H1 (cell line): ENCODE measurements around the gene ITPR3.

Experiments used
- CHD2 ChIP-seq: IDR thresholded peaks from 2 replicates; pipeline ENCODE4 v1.6.1; 2012; ENCODE audit warnings: low read length, improper control_type of control experiment
- CTCF ChIP-seq, 3 experiments: IDR thresholded peaks; 1 replicate in 2 of 3; 2 replicates in 1 of 3; pipeline versions ENCODE4 v1.5.1 to v1.6.1; 2011; ENCODE audit warnings: low read length in 3 of 3, mild to moderate bottlenecking in 3 of 3, inconsistent platforms in 2 of 3, low read depth in 1 of 3, moderate library complexity in 1 of 3; ENCODE audit not compliant: insufficient read depth in 1 of 3; ENCODE audit errors: control extremely low read depth in 1 of 3
- POLR2A ChIP-seq, 2 experiments: IDR thresholded peaks; 1 replicate in 1 of 2; 2 replicates in 1 of 2; pipeline ENCODE4 v1.6.1; 2011; ENCODE audit warnings: low read depth in 2 of 2, low read length in 2 of 2, mild to moderate bottlenecking in 2 of 2; ENCODE audit errors: control extremely low read depth in 1 of 2
- RFX5 ChIP-seq: IDR thresholded peaks from 2 replicates; pipeline ENCODE4 v1.6.1; 2011; ENCODE audit warnings: low read depth, low read length, improper control_type of control experiment, borderline replicate concordance
- SIN3A ChIP-seq, 2 experiments: IDR thresholded peaks in 1 of 2; conservative IDR thresholded peaks in 1 of 2; 2 replicates each; pipeline ENCODE4 v1.6.1; 2011 to 2012; ENCODE audit warnings: low read length in 2 of 2, improper control_type of control experiment in 1 of 2, low read depth in 1 of 2, mild to moderate bottlenecking in 1 of 2

DNA sequence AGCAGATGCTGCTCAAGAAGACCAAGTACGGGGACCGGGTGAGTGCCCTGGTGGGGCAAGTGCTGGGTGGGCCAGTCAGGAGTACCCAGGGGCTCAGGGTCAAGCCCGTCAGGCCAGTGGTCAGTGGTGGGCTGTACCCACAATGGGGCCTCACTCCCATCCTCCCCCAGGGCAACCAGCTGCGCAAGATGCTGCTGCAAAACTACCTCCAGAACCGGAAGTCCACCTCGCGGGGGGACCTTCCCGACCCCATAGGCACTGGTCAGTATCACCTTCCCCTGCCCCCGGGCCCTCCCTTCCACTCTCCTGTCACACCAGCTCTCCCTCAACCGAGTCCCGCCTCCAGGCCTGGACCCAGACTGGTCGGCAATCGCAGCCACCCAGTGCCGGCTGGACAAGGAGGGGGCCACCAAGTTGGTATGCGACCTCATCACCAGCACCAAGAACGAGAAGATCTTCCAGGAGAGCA is 63.3 kb downstream of the ITPR3 start:
- TF ChIP-seq CTCF (IDR thresholded peaks at IDR 0.05; ENCODE audit: control extremely low read depth in 1 of 3, insufficient read depth in 1 of 3, low read depth in 1 of 3, low read length in 3 of 3) (no peak), POLR2A (IDR thresholded peaks at IDR 0.05; ENCODE audit: control extremely low read depth in 1 of 2, low read depth in 2 of 2, low read length in 2 of 2) (no peak), CHD2 (no peak), SIN3A (conservative IDR thresholded peaks at IDR 0.05 in 1 of 2, IDR thresholded peaks at IDR 0.05 in 1 of 2; ENCODE audit: low read depth in 1 of 2, low read length in 2 of 2) (no peak), RFX5 (no peak)
